H1 (cell line): ENCODE measurements around the gene GNA12. TPM values are rescaled to one million over a fixed set of nuclear protein-coding genes. Genes with fewer than 3 reads are reported as not detected.

ENCODE experiments used
- CTCF ChIA-PET: fragments of 300-600 bp; sonication (Branson Sonifier 250); formaldehyde crosslinking; loops from one replicate; lab custom pipeline; 2021; ENCODE audit not compliant: partially characterized antibody; lab: Charles Lee
- POLR2A ChIA-PET: fragments of 300-600 bp; sonication (Branson Sonifier 250); formaldehyde crosslinking; loops from one replicate; lab custom pipeline; 2021; ENCODE audit warnings: inconsistent platforms; ENCODE audit not compliant: partially characterized antibody; lab: Charles Lee
- DNase-seq, 2 experiments: peaks; one replicate each; pipeline versions ENCODE4 v3.0.0 to v3.0.0-alpha.2; 2010 to 2022; ENCODE audit warnings: low spot score in 2 of 2, low read depth in 1 of 2, mixed read lengths in 1 of 2
- FAIRE-seq: peaks from 2 replicates; lab custom pipeline; 2011; peaks lifted over from hg19 to GRCh38; lab: Jason Lieb, UNC
- H2AFZ ChIP-seq: 2 replicates; pipeline ENCODE4 v1.8.1; 2012; ENCODE audit warnings: low read length, inconsistent platforms
- H2AK5ac ChIP-seq: 2 replicates; pipeline ENCODE4 v1.6.1; 2013; ENCODE audit warnings: low read depth, low read length
- H2BK120ac ChIP-seq: replicated peaks from 2 replicates; pipeline ENCODE3; 2013; ENCODE audit warnings: low read depth, low read length, inconsistent platforms
- H2BK12ac ChIP-seq: 2 replicates; pipeline ENCODE4 v1.6.1; 2013; ENCODE audit warnings: low read depth, low read length
- H2BK15ac ChIP-seq: 2 replicates; pipeline ENCODE4 v1.6.1; 2013; ENCODE audit warnings: low read length
- H2BK20ac ChIP-seq: 2 replicates; pipeline ENCODE4 v1.6.1; 2013; ENCODE audit warnings: low read length
- H2BK5ac ChIP-seq: 2 replicates; pipeline ENCODE4 v1.6.1; 2013; ENCODE audit warnings: low read depth, low read length
- H3K14ac ChIP-seq: 2 replicates; pipeline ENCODE4 v1.6.1; 2013; ENCODE audit warnings: inconsistent platforms; ENCODE audit not compliant: insufficient read length
- H3K18ac ChIP-seq: 2 replicates; pipeline ENCODE4 v1.6.1; 2013; ENCODE audit warnings: low read length; ENCODE audit errors: extremely low read depth
- H3K23ac ChIP-seq: 2 replicates; pipeline ENCODE4 v1.6.1; 2013; ENCODE audit warnings: inconsistent platforms; ENCODE audit not compliant: insufficient read length
- H3K23me2 ChIP-seq: 2 replicates; pipeline ENCODE4 v1.6.1; 2013; ENCODE audit warnings: low read depth, low read length
- H3K27ac ChIP-seq: 2 replicates; pipeline ENCODE4 v1.6.1; 2011; ENCODE audit warnings: low read depth, low read length, inconsistent platforms
- H3K27me3 ChIP-seq, 4 experiments: replicated peaks in 1 of 4; 1 replicate in 1 of 4; 2 replicates in 3 of 4; pipeline versions ENCODE4 v1.6.1 to v1.8.1; 2011 to 2013; ENCODE audit warnings: low read length in 3 of 4, mild to moderate bottlenecking in 3 of 4, inconsistent platforms in 2 of 4, mixed read lengths in 2 of 4, moderate library complexity in 1 of 4; ENCODE audit not compliant: control insufficient read depth in 3 of 4, insufficient read depth in 3 of 4; ENCODE audit errors: extremely low read depth in 1 of 4
- H3K36me3 ChIP-seq, 4 experiments: 2 replicates each; pipeline versions ENCODE4 v1.6.1 to v1.8.1; 2011 to 2013; ENCODE audit warnings: mild to moderate bottlenecking in 4 of 4, low read length in 3 of 4, moderate library complexity in 2 of 4, control low read depth in 1 of 4, inconsistent platforms in 1 of 4; ENCODE audit not compliant: insufficient read depth in 4 of 4, control insufficient read depth in 2 of 4
- H3K4ac ChIP-seq: replicated peaks from 2 replicates; pipeline ENCODE3; 2013; ENCODE audit warnings: low read length, low read depth, mixed read lengths, inconsistent platforms; ENCODE audit not compliant: insufficient read length
- H3K4me1 ChIP-seq, 4 experiments: replicated peaks in 1 of 4; 1 replicate in 1 of 4; 2 replicates in 3 of 4; pipeline versions ENCODE4 v1.6.1 to v1.8.1; 2011 to 2013; ENCODE audit warnings: low read length in 3 of 4, inconsistent platforms in 2 of 4, mixed read lengths in 1 of 4; ENCODE audit not compliant: insufficient read depth in 4 of 4, control insufficient read depth in 3 of 4
- H3K4me2 ChIP-seq, 2 experiments: 2 replicates each; pipeline versions ENCODE4 v1.6.1 to v1.8.1; 2011 to 2013; ENCODE audit warnings: low read depth in 2 of 2, low read length in 2 of 2, control low read depth in 1 of 2, inconsistent platforms in 1 of 2, mild to moderate bottlenecking in 1 of 2; ENCODE audit not compliant: insufficient read depth in 1 of 2
- H3K4me3 ChIP-seq, 4 experiments: fragments of 200-600, 300-600 bp in 1 of 4; sonication (generic), shearing (Covaris generic), sonication (Bioruptor Twin) in 1 of 4; 2 replicates each; pipeline versions ENCODE4 v1.5.1 to v1.8.1; 2011 to 2016; ENCODE audit warnings: low read length in 4 of 4, low read depth in 3 of 4, control low read depth in 2 of 4, inconsistent platforms in 2 of 4, mild to moderate bottlenecking in 2 of 4, mixed read lengths in 1 of 4, moderate library complexity in 1 of 4; ENCODE audit not compliant: insufficient read depth in 2 of 4; ENCODE audit errors: extremely low read depth in 1 of 4
- H3K56ac ChIP-seq: replicated peaks from 2 replicates; pipeline ENCODE3; 2013; ENCODE audit warnings: low read depth, mild to moderate bottlenecking, mixed read lengths, low read length, inconsistent platforms; ENCODE audit not compliant: insufficient read length
- H3K79me1 ChIP-seq: 2 replicates; pipeline ENCODE4 v1.6.1; 2013; ENCODE audit warnings: low read depth, low read length, control low read depth
- H3K79me2 ChIP-seq, 2 experiments: 2 replicates each; pipeline versions ENCODE4 v1.6.1 to v1.8.1; 2012 to 2013; ENCODE audit warnings: low read length in 2 of 2, mild to moderate bottlenecking in 2 of 2, inconsistent platforms in 1 of 2; ENCODE audit not compliant: insufficient read depth in 2 of 2, control insufficient read depth in 1 of 2
- H3K9ac ChIP-seq, 4 experiments: replicated peaks in 1 of 4; 1 replicate in 1 of 4; 2 replicates in 3 of 4; pipeline versions ENCODE4 v1.6.1 to v1.8.1; 2011 to 2013; ENCODE audit warnings: low read depth in 3 of 4, low read length in 3 of 4, control low read depth in 2 of 4, mild to moderate bottlenecking in 2 of 4, moderate library complexity in 2 of 4, inconsistent platforms in 1 of 4; ENCODE audit errors: extremely low read depth in 1 of 4
- H3K9me3 ChIP-seq, 2 experiments: 2 replicates each; pipeline versions ENCODE4 v1.6.1 to v1.8.1; 2012 to 2013; ENCODE audit warnings: mild to moderate bottlenecking in 2 of 2, moderate library complexity in 2 of 2, control low read depth in 1 of 2, inconsistent platforms in 1 of 2, low read depth in 1 of 2, low read length in 1 of 2, mixed read lengths in 1 of 2; ENCODE audit not compliant: insufficient read depth in 2 of 2
- H4K20me1 ChIP-seq, 2 experiments: replicated peaks in 1 of 2; 2 replicates each; pipeline versions ENCODE3 to v1.8.1; 2011 to 2013; ENCODE audit warnings: inconsistent platforms in 2 of 2, low read length in 2 of 2, mild to moderate bottlenecking in 1 of 2; ENCODE audit not compliant: insufficient read depth in 2 of 2, control insufficient read depth in 1 of 2
- H4K5ac ChIP-seq: 2 replicates; pipeline ENCODE4 v1.6.1; 2013; ENCODE audit warnings: low read length, low read depth, mixed read lengths, inconsistent platforms; ENCODE audit not compliant: insufficient read length
- H4K8ac ChIP-seq: 2 replicates; pipeline ENCODE4 v1.8.0; 2013; ENCODE audit warnings: mild to moderate bottlenecking, moderate library complexity, low read length, inconsistent platforms; ENCODE audit not compliant: insufficient read depth; ENCODE audit errors: extremely low read depth
- H4K91ac ChIP-seq: replicated peaks from 2 replicates; pipeline ENCODE3; 2013; ENCODE audit warnings: low read length, mixed read lengths, inconsistent platforms; ENCODE audit not compliant: insufficient read length
- CTBP2 ChIP-seq: IDR thresholded peaks from 2 replicates; pipeline ENCODE4 v1.7.0; 2011; ENCODE audit warnings: borderline replicate concordance, mild to moderate bottlenecking, moderate library complexity, mixed read lengths, low read length; ENCODE audit not compliant: insufficient read depth, insufficient read length
- EP300 ChIP-seq, 2 experiments: IDR thresholded peaks; 1 replicate in 1 of 2; 2 replicates in 1 of 2; pipeline ENCODE4 v1.6.1; 2011 to 2012; ENCODE audit warnings: low read depth in 2 of 2, low read length in 2 of 2, mild to moderate bottlenecking in 2 of 2, borderline replicate concordance in 1 of 2, inconsistent platforms in 1 of 2, moderate library complexity in 1 of 2
- EZH2 ChIP-seq: fragments of 200-600 bp; sonication (generic); IDR thresholded peaks from 2 replicates; pipeline ENCODE4 v1.7.1; 2012; ENCODE audit warnings: low read depth, mild to moderate bottlenecking, moderate library complexity, low read length, inconsistent platforms; ENCODE audit not compliant: severe bottlenecking
- JUND ChIP-seq: IDR thresholded peaks from 2 replicates; pipeline ENCODE4 v1.6.1; 2011; ENCODE audit warnings: mild to moderate bottlenecking, improper control_type of control experiment, low read length
- NANOG ChIP-seq: IDR thresholded peaks from 2 replicates; pipeline ENCODE4 v1.6.1; 2011; ENCODE audit warnings: low read length, low read depth, mild to moderate bottlenecking, inconsistent platforms; ENCODE audit not compliant: insufficient read depth, poor library complexity, severe bottlenecking
- NRF1 ChIP-seq: IDR thresholded peaks from 2 replicates; pipeline ENCODE4 v1.6.1; 2011; ENCODE audit warnings: mild to moderate bottlenecking, low read depth, low read length, improper control_type of control experiment
- POLR2A ChIP-seq, 2 experiments: IDR thresholded peaks; 1 replicate in 1 of 2; 2 replicates in 1 of 2; pipeline ENCODE4 v1.6.1; 2011; ENCODE audit warnings: low read depth in 2 of 2, low read length in 2 of 2, mild to moderate bottlenecking in 2 of 2; ENCODE audit errors: control extremely low read depth in 1 of 2
- SP1 ChIP-seq: IDR thresholded peaks from 2 replicates; pipeline ENCODE4 v1.6.1; 2011; ENCODE audit warnings: low read depth, low read length
- TAF7 ChIP-seq: optimal IDR thresholded peaks from 2 replicates; pipeline ENCODE3; 2011; ENCODE audit warnings: low read depth, mild to moderate bottlenecking, inconsistent platforms, low read length, moderate library complexity, borderline replicate concordance
- WGBS, 2 experiments: shearing (Covaris generic) in 1 of 2; methylation state at CpG; one replicate each; pipeline versions ENCODE4 v1.1.6 to v1.1.7; 2013 to 2015; ENCODE audit warnings: low lambda C conversion rate in 2 of 2, mixed read lengths in 2 of 2, inconsistent platforms in 1 of 2, low coverage in 1 of 2, missing lambda C conversion rate in 1 of 2; ENCODE audit not compliant: insufficient replicate concordance in 2 of 2, insufficient coverage in 1 of 2, insufficient read length in 1 of 2; ENCODE audit errors: extremely low coverage in 1 of 2, missing lambda C conversion rate in 1 of 2; 5-methylcytosine and 5-hydroxymethylcytosine counted together
- polyA plus RNA-seq, 7 experiments: library from polyadenylated mRNA; depleted of rRNA in 3 of 7; stranded (reverse) in 5 of 7; unstranded in 2 of 7; fragments of >200 nt in 5 of 7; fragments of 200-250 nt in 2 of 7; gene quantifications; 1 replicate in 5 of 7; 2 replicates in 1 of 7; 4 replicates in 1 of 7; pipeline versions ENCODE4 v1.2.1 to v1.2.3, GENCODE V29; 2011 to 2013; ENCODE audit warnings: missing spikeins in 2 of 7, mixed read lengths in 2 of 7
- total RNA-seq: library from RNA; stranded (reverse); fragmentation: NEBNext Ultra II Directional; extraction: Animal tissue kit (Norgen Biotek cat#: 25700); gene quantifications from 2 replicates; pipeline ENCODE4 v1.2.1, GENCODE V29; 2021

GNA12 gene
- total and polyA plus RNA-seq, 2 of the 8 experiments (the other 6 are each of a cell fraction or from before 2014, with no cell fraction given): 96.5 to 109 TPM

GRCh38 chr7:2824678-2825461 lies 19.2 kb downstream of the GNA12 start:
- H3K18ac ChIP-seq: peak overlapping the region; percentile 84
- H4K91ac ChIP-seq: peak overlapping the region; percentile 99
- H2AK5ac ChIP-seq: peak overlapping the region; percentile 94
- H4K20me1 ChIP-seq: no peaks in the 10 kb centered on the region
- no peaks in the 10 kb centered on the region; the same call in 1 of the 2 replicates for H3K23me2 ChIP-seq
- H2BK120ac ChIP-seq: peak overlapping the region; percentile 44
- no peaks in the 10 kb centered on the region for H3K9me3 ChIP-seq
- H3K56ac ChIP-seq: peak overlapping the region; percentile 62
- ChIA-PET POLR2A (interaction anchor here (0.8 to 3.0 kb wide), 14 partner anchors 9 to 122 kb away, joined by 3 to 22 read pairs (median 5); no protein-coding TSS in a partner anchor), CTCF (interaction anchor here (0.5 to 2.0 kb wide), 12 partner anchors 10 to 265 kb away, joined by 3 to 10 read pairs (median 3); no protein-coding TSS in a partner anchor)
- peak overlapping the region; percentile 61; the same call in 1 of the 2 replicates for H2BK15ac ChIP-seq
- FAIRE-seq: peak; percentile 62
- peak overlapping the region; percentile 99 for H2BK5ac ChIP-seq
- no peak overlapping the region for H3K14ac ChIP-seq
- peak overlapping the region; percentile 98 for H2BK20ac ChIP-seq
- H4K8ac ChIP-seq: no peak overlapping the region; the same call in 1 of the 2 replicates
- peak overlapping the region; percentile 25 for H4K5ac ChIP-seq
- peak overlapping the region; percentile 42 for H3K4ac ChIP-seq
- H3K79me1 ChIP-seq: peaks cover 9% of the 10 kb centered on the region
- peak overlapping the region; percentile 80 for H3K27ac ChIP-seq
- DNase-seq: peak in 1 of 2 experiments; percentile 73
- no peak overlapping the region for H3K23ac ChIP-seq
- H3K4me2 ChIP-seq: peak overlapping the region; percentile 70 to 77
- H3K36me3 ChIP-seq: peaks cover 0 to 2% (median 0%) of the 10 kb centered on the region in 4 experiments; a peak in 1 of 8 replicates
- H2BK12ac ChIP-seq: peak overlapping the region; percentile 98
- H3K4me3 ChIP-seq: peak overlapping the region in 3 of 4 experiments; percentile 10 to 39 (median 24); a peak in 4 of 8 replicates
- H2AFZ ChIP-seq: no peak overlapping the region
- no peaks in the 10 kb centered on the region for H3K27me3 ChIP-seq
- 3% methylated on average over 16 of the region's 16 CpGs; no CpG with 5 or more reads in 1 of the 2 experiments for WGBS, 2 experiments
- H3K4me1 ChIP-seq: peaks cover 39 to 53% (median 49%) of the 10 kb centered on the region in 4 experiments
- peaks cover 12 to 75% of the 10 kb centered on the region in 2 experiments for H3K79me2 ChIP-seq
- H3K9ac ChIP-seq: peak overlapping the region in 3 of 4 experiments; percentile 18 to 48 (median 43); a peak in 5 of 7 replicates
- peak; percentile 35 to 39; a peak in 2 of 3 replicates for TF ChIP-seq POLR2A (IDR thresholded peaks at IDR 0.05; ENCODE audit: control extremely low read depth in 1 of 2, low read depth in 2 of 2, low read length in 2 of 2)
- no peak for TF ChIP-seq CTBP2
- peak in 1 of 2 experiments; percentile 3; a peak in 1 of 3 replicates for TF ChIP-seq EP300 (IDR thresholded peaks at IDR 0.05; ENCODE audit: borderline replicate concordance in 1 of 2, low read depth in 2 of 2, low read length in 2 of 2)
- no peak for TF ChIP-seq NANOG
- no peak for TF ChIP-seq EZH2
- peak; percentile 29 for TF ChIP-seq TAF7
- TF ChIP-seq SP1: no peak; the same call in 1 of the 2 replicates
- 0 out of 2 replicates have a peak, but pooled peaks have one; percentile 42 for TF ChIP-seq JUND
- no peak for TF ChIP-seq NRF1
